Endothelial cell (in vitro differentiated cells): ENCODE results near the gene VPS54. TPM values are rescaled to one million over a fixed set of nuclear protein-coding genes. Genes with fewer than 3 reads are reported as not detected.

ENCODE experiments used
- DNase-seq: peaks from one replicate; pipeline ENCODE4 v3.0.0; 2021; ENCODE audit warnings: low spot score
- H3K27ac Mint-ChIP-seq: one replicate; pipeline ENCODE4 v1.8.0; 2021; ENCODE audit warnings: mixed read lengths, inconsistent platforms; ENCODE audit not compliant: unreplicated experiment
- H3K27me3 Mint-ChIP-seq: one replicate; pipeline ENCODE4 v1.8.0; 2021; ENCODE audit warnings: mild to moderate bottlenecking, moderate library complexity, mixed read lengths, inconsistent platforms; ENCODE audit not compliant: unreplicated experiment
- H3K36me3 Mint-ChIP-seq: one replicate; pipeline ENCODE4 v1.8.0; 2021; ENCODE audit warnings: mild to moderate bottlenecking, low read depth, mixed read lengths, inconsistent platforms; ENCODE audit not compliant: unreplicated experiment
- H3K4me1 Mint-ChIP-seq: one replicate; pipeline ENCODE4 v1.8.0; 2021; ENCODE audit warnings: mild to moderate bottlenecking, mixed read lengths, inconsistent platforms; ENCODE audit not compliant: unreplicated experiment
- H3K4me3 Mint-ChIP-seq: one replicate; pipeline ENCODE4 v1.8.0; 2021; ENCODE audit warnings: mild to moderate bottlenecking, mixed read lengths, inconsistent platforms; ENCODE audit not compliant: unreplicated experiment
- H3K9me3 Mint-ChIP-seq: one replicate; pipeline ENCODE4 v1.8.0; 2021; ENCODE audit warnings: mixed read lengths, inconsistent platforms; ENCODE audit not compliant: unreplicated experiment
- CTCF ChIP-seq: fragments of 200-600 bp; sonication (generic); IDR thresholded peaks from one replicate; pipeline ENCODE4 v1.5.0; 2021; ENCODE audit warnings: antibody characterized with exemption; ENCODE audit not compliant: unreplicated experiment
- total RNA-seq: library from RNA; stranded (reverse); fragmentation: NEBNext Ultra II Directional; extraction: Animal tissue kit (Norgen Biotek cat#: 25700); gene quantifications from one replicate; pipeline ENCODE4 v1.2.1, GENCODE V29; 2021; ENCODE audit not compliant: unreplicated experiment

Gene VPS54
- total RNA-seq, 1 donor from 2014 or later = 13.6 TPM

- peak overlapping the region; percentile 28 for H3K4me3 Mint-ChIP-seq
- no peaks in the 10 kb centered on the region for H3K9me3 Mint-ChIP-seq
- DNase-seq = peak; percentile 6
- no peak for TF ChIP-seq CTCF
- no peaks in the 10 kb centered on the region for H3K36me3 Mint-ChIP-seq
- H3K27ac Mint-ChIP-seq = peak overlapping the region; percentile 98
- peaks cover 52% of the 10 kb centered on the region for H3K4me1 Mint-ChIP-seq
- H3K27me3 Mint-ChIP-seq = peaks cover 2% of the 10 kb centered on the region
Observed at GRCh38 chr2:64052463-64053241, 33.4 kb upstream of the VPS54 start.

DNA sequence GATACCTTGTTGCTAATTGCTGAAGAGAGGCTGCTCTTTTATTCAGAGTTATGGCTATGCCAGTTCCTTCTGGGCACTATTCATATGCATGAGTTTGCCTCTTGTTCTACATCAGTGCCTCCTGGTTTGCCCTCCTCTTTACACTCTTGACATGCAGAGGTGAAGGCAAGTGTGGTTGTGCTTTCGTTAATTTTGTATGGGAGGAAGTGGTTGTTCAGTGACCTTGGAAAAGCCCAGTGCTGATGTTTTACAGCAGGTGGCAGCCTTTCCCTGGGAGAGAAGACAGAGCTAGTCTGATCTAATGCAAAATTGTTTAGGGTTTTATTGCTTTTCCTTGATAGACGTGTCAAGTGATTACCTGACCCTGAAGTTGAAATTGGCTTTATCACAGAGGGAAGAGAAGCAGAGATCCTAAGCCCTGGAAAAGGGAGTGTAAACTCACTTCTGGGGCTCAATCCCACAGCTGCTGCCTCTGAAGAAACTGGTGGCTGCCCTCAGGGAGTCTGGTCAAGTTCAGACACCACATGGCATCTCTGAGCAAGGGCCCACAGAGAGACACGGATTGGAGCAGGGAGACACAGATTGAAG is 30.5 kb upstream of the VPS54 start:
- DNase-seq = peak; percentile 59
- peak; percentile 33 for TF ChIP-seq CTCF
- H3K9me3 Mint-ChIP-seq = no peaks in the 10 kb centered on the region
- H3K27ac Mint-ChIP-seq = no peak overlapping the region
- H3K27me3 Mint-ChIP-seq = peaks cover 2% of the 10 kb centered on the region
- H3K36me3 Mint-ChIP-seq = no peaks in the 10 kb centered on the region
- peaks cover 42% of the 10 kb centered on the region for H3K4me1 Mint-ChIP-seq
- no peak overlapping the region for H3K4me3 Mint-ChIP-seq

- DNase-seq = no peak
- Mint-ChIP-seq H3K9me3 (no peaks in the 10 kb centered on the region), H3K27me3 (no peaks in the 10 kb centered on the region), H3K4me3 (no peak overlapping the region), H3K27ac (no peak overlapping the region), H3K4me1 (peaks cover 10% of the 10 kb centered on the region), H3K36me3 (no peaks in the 10 kb centered on the region)
- TF ChIP-seq CTCF = no peak
Observed at GRCh38 chr2:64045938-64046337, 26.7 kb upstream of the VPS54 start.

DNA sequence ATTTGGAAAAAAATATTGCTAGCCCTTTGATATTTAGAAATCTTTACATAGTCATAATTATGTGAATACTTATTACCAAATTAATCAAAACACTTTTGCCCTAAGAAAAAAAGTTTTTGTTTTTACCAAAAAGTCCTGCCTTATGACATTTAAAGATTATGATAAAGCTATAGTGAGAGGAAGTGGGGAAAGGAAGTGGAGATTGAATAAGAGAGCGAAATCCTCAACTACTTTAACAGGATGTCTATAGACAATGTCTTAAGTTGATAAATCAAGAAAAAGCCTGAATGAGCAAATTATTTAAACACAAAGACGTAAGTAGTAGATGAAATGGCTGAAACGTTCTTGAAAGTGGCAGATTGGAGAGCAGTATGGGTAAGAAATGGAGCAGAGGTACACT is 20.9 kb upstream of the VPS54 start:
- H3K36me3 Mint-ChIP-seq = no peaks in the 10 kb centered on the region
- no peak overlapping the region for H3K27ac Mint-ChIP-seq
- no peak overlapping the region for H3K4me3 Mint-ChIP-seq
- no peak for DNase-seq
- no peaks in the 10 kb centered on the region for H3K9me3 Mint-ChIP-seq
- peaks cover 12% of the 10 kb centered on the region for H3K4me1 Mint-ChIP-seq
- no peak for TF ChIP-seq CTCF
- no peaks in the 10 kb centered on the region for H3K27me3 Mint-ChIP-seq

GRCh38 chr2:64036034-64036705 is 16.9 kb upstream of the VPS54 start:
- H3K27ac Mint-ChIP-seq = no peak overlapping the region

More at GRCh38 chr2:64036034-64036705, 16.9 kb upstream of the VPS54 start:
- no peaks in the 10 kb centered on the region for H3K9me3 Mint-ChIP-seq
- no peaks in the 10 kb centered on the region for H3K36me3 Mint-ChIP-seq
- no peak for TF ChIP-seq CTCF
- H3K4me1 Mint-ChIP-seq = peaks cover 12% of the 10 kb centered on the region
- H3K4me3 Mint-ChIP-seq = no peak overlapping the region
- no peaks in the 10 kb centered on the region for H3K27me3 Mint-ChIP-seq
- DNase-seq = no peak
